HCT116 (cell line): Measurements from ENCODE around the gene BAG1. TPM values are rescaled to one million over a fixed set of nuclear protein-coding genes. Genes with fewer than 3 reads are reported as not detected.

Experiments used
- ATAC-seq: fragments of 200-7000 bp; cut with Tn5 transposase; 2 replicates; pipeline ENCODE4 v1.9.1; 2020; ENCODE audit warnings: mild to moderate bottlenecking, moderate library complexity
- BruUV-seq: library from RNA; stranded (reverse); fragments of 400-500 nt; replicated peaks from 2 replicates; lab custom pipeline; 2021; lab: Mats Ljungman, UMichigan
- CTCF ChIA-PET: fragments of 300-600 bp; sonication (Branson Sonifier 250); formaldehyde crosslinking; loops from one replicate; lab custom pipeline; 2021; ENCODE audit warnings: antibody characterized with exemption; lab: Charles Lee
- POLR2A ChIA-PET: fragments of 300-600, 350-600 bp; sonication (Branson Sonifier 250); formaldehyde crosslinking; loops from one replicate; lab custom pipeline; 2021; ENCODE audit warnings: antibody characterized with exemption; lab: Charles Lee
- RAD21 ChIA-PET, 2 experiments: fragments of 300-600 bp; sonication (Branson Sonifier 250); formaldehyde crosslinking; loops; one replicate each; lab custom pipeline; 2023; ENCODE audit warnings: low total read pairs in 2 of 2; ENCODE audit not compliant: uncharacterized antibody in 2 of 2, unreplicated experiment in 2 of 2, low non-redundant PET in 1 of 2; lab: Charles Lee
- DNase-seq: peaks from one replicate; pipeline ENCODE4 v3.0.0-alpha.2; 2010; ENCODE audit warnings: low read depth, low spot score
- H2AFZ ChIP-seq: fragments of 200-600 bp; shearing (Covaris generic), sonication (generic); 2 replicates; pipeline ENCODE4 v1.6.1; 2017; ENCODE audit warnings: low read depth, mixed run types, mixed read lengths, antibody characterized with exemption, low read length; ENCODE audit not compliant: poor library complexity, severe bottlenecking
- H3K27ac ChIP-seq: 2 replicates; pipeline ENCODE4 v1.5.1; 2012; ENCODE audit warnings: low read depth, low read length
- H3K27me3 ChIP-seq: fragments of 200-600 bp; sonication (generic); 2 replicates; pipeline ENCODE4 v1.6.1; 2016; ENCODE audit warnings: mixed run types, low read length, mixed read lengths; ENCODE audit not compliant: insufficient read depth
- H3K36me3 ChIP-seq, 2 experiments: fragments of 200-500 bp in 1 of 2; fragments of 200-600 bp in 1 of 2; sonication (Bioruptor generic) in 1 of 2; sonication (generic) in 1 of 2; 2 replicates each; pipeline versions ENCODE4 v1.5.1 to v1.6.1; 2014 to 2016; ENCODE audit warnings: low read length in 2 of 2, inconsistent platforms in 1 of 2, mixed read lengths in 1 of 2, mixed run types in 1 of 2; ENCODE audit not compliant: insufficient read depth in 2 of 2, control insufficient read depth in 1 of 2
- H3K4me1 ChIP-seq, 2 experiments: fragments of 200-600 bp in 1 of 2; sonication (generic) in 1 of 2; 2 replicates each; pipeline versions ENCODE4 v1.5.1 to v1.6.1; 2012 to 2017; ENCODE audit warnings: low read length in 2 of 2, inconsistent platforms in 1 of 2, mild to moderate bottlenecking in 1 of 2, mixed read lengths in 1 of 2, mixed run types in 1 of 2, moderate library complexity in 1 of 2; ENCODE audit not compliant: insufficient read depth in 2 of 2, control insufficient read depth in 1 of 2
- H3K4me2 ChIP-seq: fragments of 200-600 bp; sonication (generic); 2 replicates; pipeline ENCODE4 v1.6.1; 2017; ENCODE audit warnings: mixed run types, low read length, mixed read lengths
- H3K4me3 ChIP-seq, 2 experiments: fragments of 200-600 bp in 1 of 2; sonication (generic) in 1 of 2; replicated peaks in 1 of 2; 2 replicates each; pipeline ENCODE4 v1.5.1; 2011 to 2016; ENCODE audit warnings: low read length in 2 of 2, control low read depth in 1 of 2, low read depth in 1 of 2, mild to moderate bottlenecking in 1 of 2, mixed read lengths in 1 of 2, mixed run types in 1 of 2
- H3K79me2 ChIP-seq: fragments of 200-600 bp; sonication (generic); 2 replicates; pipeline ENCODE4 v1.6.1; 2017; ENCODE audit warnings: mild to moderate bottlenecking, mixed run types, low read length, moderate library complexity, mixed read lengths; ENCODE audit not compliant: insufficient read depth
- H3K9ac ChIP-seq: fragments of 200-600 bp; sonication (generic); 2 replicates; pipeline ENCODE4 v1.6.1; 2016; ENCODE audit warnings: low read length, mixed read lengths
- H3K9me2 ChIP-seq: fragments of 200-600 bp; sonication (generic), shearing (Covaris generic); 2 replicates; pipeline ENCODE4 v1.6.1; 2017; ENCODE audit warnings: mixed run types, mild to moderate bottlenecking, moderate library complexity; ENCODE audit not compliant: insufficient read depth
- H3K9me3 ChIP-seq, 2 experiments: fragments of 200-500 bp in 1 of 2; fragments of 200-600 bp in 1 of 2; sonication (Bioruptor generic) in 1 of 2; sonication (generic) in 1 of 2; 2 replicates each; pipeline ENCODE4 v1.6.1; 2014 to 2017; ENCODE audit warnings: low read length in 2 of 2, mixed read lengths in 2 of 2, inconsistent platforms in 1 of 2, low read depth in 1 of 2, mild to moderate bottlenecking in 1 of 2, mixed run types in 1 of 2, moderate library complexity in 1 of 2; ENCODE audit not compliant: control insufficient read depth in 1 of 2, insufficient read depth in 1 of 2
- H4K20me1 ChIP-seq: fragments of 200-600 bp; sonication (generic), shearing (Covaris generic); 2 replicates; pipeline ENCODE4 v1.6.1; 2017; ENCODE audit warnings: mixed run types, mild to moderate bottlenecking, moderate library complexity; ENCODE audit not compliant: insufficient read depth
- CEBPB ChIP-seq: IDR thresholded peaks from 2 replicates; pipeline ENCODE4 v1.6.1; 2012; ENCODE audit warnings: low read depth
- CTCF ChIP-seq, 3 experiments: fragments of 200-600 bp in 1 of 3; sonication (generic) in 1 of 3; IDR thresholded peaks in 2 of 3; conservative IDR thresholded peaks in 1 of 3; 2 replicates each; pipeline ENCODE4 v1.5.1; 2012 to 2017; ENCODE audit warnings: low read depth in 2 of 3, low read length in 2 of 3, antibody characterized with exemption in 1 of 3, borderline replicate concordance in 1 of 3, control low read depth in 1 of 3, mild to moderate bottlenecking in 1 of 3, mixed read lengths in 1 of 3, mixed run types in 1 of 3, moderate library complexity in 1 of 3; ENCODE audit not compliant: insufficient read depth in 1 of 3
- POLR2AphosphoS5 ChIP-seq: IDR thresholded peaks from 2 replicates; pipeline ENCODE4 v1.6.1; 2011; ENCODE audit warnings: mild to moderate bottlenecking, low read depth, low read length, moderate library complexity
- TCF7L2 ChIP-seq: IDR thresholded peaks from 2 replicates; pipeline ENCODE4 v1.7.0; 2011; ENCODE audit warnings: borderline replicate concordance, inconsistent platforms; ENCODE audit not compliant: insufficient read depth, insufficient read length; ENCODE audit errors: extremely low read depth
- YY1 ChIP-seq: IDR thresholded peaks from 2 replicates; pipeline ENCODE4 v1.6.1; 2011; ENCODE audit warnings: low read length, low read depth, moderate library complexity, mild to moderate bottlenecking; ENCODE audit not compliant: insufficient replicate concordance; ENCODE audit errors: extremely low read depth
- ZBTB33 ChIP-seq: IDR thresholded peaks from 2 replicates; pipeline ENCODE4 v1.6.1; 2011; ENCODE audit warnings: mild to moderate bottlenecking, low read length, moderate library complexity; ENCODE audit not compliant: insufficient replicate concordance; ENCODE audit errors: extremely low read depth
- ZNF274 ChIP-seq: fragments of 200-500 bp; sonication (Bioruptor generic); IDR thresholded peaks from 2 replicates; pipeline ENCODE4 v1.6.1; 2014; ENCODE audit warnings: mild to moderate bottlenecking, low read depth, low read length, inconsistent platforms
- intact Hi-C: fragments of 100-400 bp; cut with micrococcal nuclease; formaldehyde crosslinking; loops from 2 replicates; pipeline ENCODE4 v1.10.0; 2022
- total RNA-seq: library from RNA; stranded (reverse); gene quantifications from one replicate; pipeline ENCODE4 v1.2.1, GENCODE V29; 2021; ENCODE audit not compliant: unreplicated experiment

Gene BAG1
- total RNA-seq, 1 experiment from 2014 or later = 58.2 TPM

- intact Hi-C loops = loop anchor here (1.0 to 10.0 kb wide), 6 partner anchors 35 to 645 kb away; partner anchors contain the start of genes BAG1 and CHMP5
- Histone ChIP-seq H3K9me3 (no peaks in the 10 kb centered on the region), H3K4me2 (peak overlapping the region; percentile 62), H3K4me3 (no peak overlapping the region), H3K4me1 (peaks cover 45 to 66% of the 10 kb centered on the region in 2 experiments), H3K9me2 (no peaks in the 10 kb centered on the region), H3K36me3 (no peaks in the 10 kb centered on the region), H3K79me2 (no peaks in the 10 kb centered on the region), H3K27me3 (no peaks in the 10 kb centered on the region), H3K27ac (no peak overlapping the region; the same call in 1 of the 2 replicates)
- BruUV-seq = no TSS peak
- ChIA-PET RAD21 (no interaction called here), POLR2A (no interaction called here)
- ATAC-seq = peak; percentile 76
- no peak for TF ChIP-seq CEBPB
- TF ChIP-seq CTCF (IDR thresholded peaks at IDR 0.05 in 2 of 3, conservative IDR thresholded peaks at IDR 0.05 in 1 of 3; ENCODE audit: borderline replicate concordance in 1 of 3, insufficient read depth in 1 of 3, low read depth in 2 of 3, low read length in 2 of 3) = peak in 2 of 3 experiments; percentile 82 to 87; a peak in 4 of 6 replicates
- no peak for TF ChIP-seq ZNF274
- peak; percentile 55 for TF ChIP-seq TCF7L2
- peak; percentile 54; the same call in 1 of the 2 replicates for TF ChIP-seq POLR2AphosphoS5
- TF ChIP-seq ZBTB33 = peak; percentile 57
- peak; percentile 69 for TF ChIP-seq YY1
- TF ChIP-seq, all 23 proteins: peak for 5
- peak overlapping the region; percentile 58 for H2AFZ ChIP-seq
- CTCF ChIA-PET = interaction anchor here (1.6 kb wide), 1 partner anchor 237 kb away, joined by 10 read pairs; no protein-coding TSS in a partner anchor
- no peak overlapping the region for H3K9ac ChIP-seq
- peak; percentile 92 for DNase-seq
- H4K20me1 ChIP-seq = no peaks in the 10 kb centered on the region
Observed at GRCh38 chr9:33229359-33230114, 35.0 kb downstream of the BAG1 start.
